ENCODE data around the gene TMEM62.

Gene TMEM62

GRCh38 chr15:43218908-43219706, 85.7 kb downstream of the TMEM62 start:
- Histone ChIP-seq H3K4ac (ENCODE audit: low read depth, low read length) (no peak overlapping the region), H3K4me2 (ENCODE audit: low read length) (no peak overlapping the region), H2BK5ac (ENCODE audit: low read length) (no peak overlapping the region), H2BK15ac (replicated peaks; ENCODE audit: low read depth) (no peak overlapping the region), H3K27me3 (ENCODE audit: insufficient read depth, low read length, poor library complexity) (no peaks in the 10 kb centered on the region), H2BK120ac (ENCODE audit: low read depth, low read length) (no peak overlapping the region), H3K9ac (ENCODE audit: low read length) (no peak overlapping the region), H3K27ac (ENCODE audit: low read depth, low read length) (no peak overlapping the region), H4K5ac (ENCODE audit: low read length) (no peak overlapping the region), H3K4me3 (ENCODE audit: low read length) (no peak overlapping the region), H3K79me1 (ENCODE audit: low read length) (no peaks in the 10 kb centered on the region), H3K36me3 (ENCODE audit: control insufficient read depth, insufficient read depth, low read length) (no peaks in the 10 kb centered on the region), H3K23ac (ENCODE audit: low read length) (no peak overlapping the region), H2AK5ac (ENCODE audit: low read length) (no peak overlapping the region), H3K4me1 (ENCODE audit: control insufficient read depth, low read depth, low read length) (peaks cover 2% of the 10 kb centered on the region), H4K8ac (ENCODE audit: low read depth, low read length) (no peak overlapping the region), H3K79me2 (ENCODE audit: control insufficient read depth, insufficient read depth, low read length) (no peaks in the 10 kb centered on the region), H3K56ac (ENCODE audit: low read length) (peak overlapping the region; percentile 18), H3K18ac (ENCODE audit: low read length) (no peak overlapping the region)
- no CpG with 5 or more reads among the region's 13 CpGs for WGBS (ENCODE audit: extremely low coverage, insufficient coverage, low lambda C conversion rate)
- DNase-seq, result peak; percentile 88

DNA sequence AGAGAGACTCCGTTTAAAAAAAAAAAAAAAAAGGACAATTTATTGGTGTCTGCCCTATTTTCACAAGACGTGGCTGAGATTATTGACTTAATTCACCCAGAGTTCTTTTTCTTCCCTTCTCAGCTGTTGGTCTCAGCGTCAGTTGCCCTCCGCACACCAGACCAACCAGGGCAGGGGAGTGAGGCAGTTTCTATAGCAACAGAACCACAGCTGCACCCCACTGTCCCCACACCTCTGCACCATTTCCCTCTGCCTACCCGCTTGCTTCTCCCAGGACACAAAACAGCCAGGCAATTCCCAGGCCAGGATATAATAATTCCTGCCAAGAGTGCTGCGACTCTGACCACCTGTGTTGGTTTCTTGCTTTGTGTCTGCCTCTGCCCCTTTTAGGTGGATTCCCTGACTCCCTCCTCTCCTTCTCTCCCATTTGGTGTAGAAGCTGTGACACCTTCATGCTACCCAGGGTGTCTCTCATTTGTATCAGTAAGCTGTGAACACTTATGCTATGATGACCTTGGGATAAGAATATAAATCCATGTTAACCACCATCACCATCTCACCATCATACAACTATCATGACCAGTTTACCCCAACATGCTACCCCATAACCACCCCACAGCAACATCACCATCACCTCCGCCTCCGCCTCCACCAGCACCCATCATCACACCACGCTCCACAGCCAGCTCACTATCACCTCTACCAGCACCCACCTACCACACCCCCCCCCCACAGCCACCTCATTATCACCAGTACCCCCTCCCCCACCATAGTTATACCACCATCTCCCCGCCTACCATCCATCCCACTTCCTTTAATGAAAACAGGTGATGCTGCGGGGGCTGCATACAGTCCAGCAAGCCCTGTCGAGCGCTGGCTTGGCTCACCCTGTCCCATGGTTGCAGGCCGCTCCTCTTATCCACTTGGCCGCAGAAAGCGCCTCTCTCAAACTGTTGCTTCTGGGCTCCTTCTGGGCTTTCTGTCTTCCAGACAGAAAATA, 86.8 kb downstream of the TMEM62 start:
- 100% methylated on average over 2 of the region's 16 CpGs for WGBS (ENCODE audit: extremely low coverage, insufficient coverage, low lambda C conversion rate)
- DNase-seq, result no peak

DNA sequence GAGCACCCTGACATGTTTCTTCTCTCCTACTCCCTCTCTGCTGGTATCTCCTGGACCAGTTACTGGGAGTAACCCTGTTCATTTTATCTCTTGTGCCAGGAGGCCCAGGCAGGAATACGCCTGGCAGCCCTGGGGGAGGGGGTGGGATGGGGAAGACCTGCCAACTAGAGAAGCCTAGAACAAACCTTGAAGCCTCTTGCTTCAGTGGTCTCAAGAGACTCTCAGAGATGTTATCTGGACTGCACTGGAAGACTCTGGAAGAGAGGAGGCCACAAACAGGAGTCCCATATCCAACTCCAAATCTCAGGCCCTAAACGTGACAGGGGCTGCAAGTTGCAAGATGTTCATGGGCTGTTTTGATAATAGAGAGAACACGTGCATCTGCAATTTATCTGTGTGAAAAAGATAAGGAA, 87.6 kb downstream of the TMEM62 start, which contains the start of gene EPB42:
Gene EPB42, minus strand, starts transcription at position 28 of the 413 bp plus-strand sequence. CDS start 193 bp downstream, outside the sequence.
- H3K56ac ChIP-seq (ENCODE audit: low read length), result no peak within 1 kb of the TSS
- H3K4me2 ChIP-seq (ENCODE audit: low read length), result no peak within 1 kb of the TSS
- H3K36me3 ChIP-seq (ENCODE audit: control insufficient read depth, insufficient read depth, low read length), result no peaks in the 10 kb centered on the region
- no peak within 1 kb of the TSS for H3K23ac ChIP-seq (ENCODE audit: low read length)
- H3K9ac ChIP-seq (ENCODE audit: low read length), result no peak within 1 kb of the TSS
- no peaks in the 10 kb centered on the region for H3K79me1 ChIP-seq (ENCODE audit: low read length)
- WGBS (ENCODE audit: extremely low coverage, insufficient coverage, low lambda C conversion rate), result 100% methylated on average over 1 of the region's 3 CpGs
- no peaks in the 10 kb centered on the region for H3K79me2 ChIP-seq (ENCODE audit: control insufficient read depth, insufficient read depth, low read length)
- no peak within 1 kb of the TSS for H4K8ac ChIP-seq (ENCODE audit: low read depth, low read length)
- no peak within 1 kb of the TSS for H3K27ac ChIP-seq (ENCODE audit: low read depth, low read length)
- H3K4ac ChIP-seq (ENCODE audit: low read depth, low read length), result no peak within 1 kb of the TSS
- H3K18ac ChIP-seq (ENCODE audit: low read length), result no peak within 1 kb of the TSS
- peaks cover 2% of the 10 kb centered on the region for H3K4me1 ChIP-seq (ENCODE audit: control insufficient read depth, low read depth, low read length)
- no peak within 1 kb of the TSS for H3K4me3 ChIP-seq (ENCODE audit: low read length)
- no peak within 1 kb of the TSS for H2BK5ac ChIP-seq (ENCODE audit: low read length)
- no peak within 1 kb of the TSS for H4K5ac ChIP-seq (ENCODE audit: low read length)
- H2BK15ac ChIP-seq (replicated peaks; ENCODE audit: low read depth), result no peak within 1 kb of the TSS
- H2AK5ac ChIP-seq (ENCODE audit: low read length), result no peak within 1 kb of the TSS
- no peaks in the 10 kb centered on the region for H3K27me3 ChIP-seq (ENCODE audit: insufficient read depth, low read length, poor library complexity)
- no peak within 1 kb of the TSS for H2BK120ac ChIP-seq (ENCODE audit: low read depth, low read length)
- no peak for DNase-seq

More for the DNA sequence above, 86.8 kb downstream of the TMEM62 start:
- Histone ChIP-seq H2BK15ac (replicated peaks; ENCODE audit: low read depth) (no peak overlapping the region), H3K4me1 (ENCODE audit: control insufficient read depth, low read depth, low read length) (peaks cover 2% of the 10 kb centered on the region), H3K36me3 (ENCODE audit: control insufficient read depth, insufficient read depth, low read length) (no peaks in the 10 kb centered on the region), H3K4me2 (ENCODE audit: low read length) (no peak overlapping the region), H2AK5ac (ENCODE audit: low read length) (no peak overlapping the region), H2BK5ac (ENCODE audit: low read length) (no peak overlapping the region), H3K4me3 (ENCODE audit: low read length) (no peak overlapping the region), H3K18ac (ENCODE audit: low read length) (no peak overlapping the region), H3K79me2 (ENCODE audit: control insufficient read depth, insufficient read depth, low read length) (no peaks in the 10 kb centered on the region), H3K27ac (ENCODE audit: low read depth, low read length) (no peak overlapping the region), H3K23ac (ENCODE audit: low read length) (no peak overlapping the region), H3K56ac (ENCODE audit: low read length) (no peak overlapping the region), H4K8ac (ENCODE audit: low read depth, low read length) (no peak overlapping the region), H4K5ac (ENCODE audit: low read length) (no peak overlapping the region), H3K4ac (ENCODE audit: low read depth, low read length) (no peak overlapping the region), H3K79me1 (ENCODE audit: low read length) (no peaks in the 10 kb centered on the region), H2BK120ac (ENCODE audit: low read depth, low read length) (no peak overlapping the region), H3K27me3 (ENCODE audit: insufficient read depth, low read length, poor library complexity) (no peaks in the 10 kb centered on the region), H3K9ac (ENCODE audit: low read length) (no peak overlapping the region)

- H2BK120ac ChIP-seq (ENCODE audit: low read depth, low read length), result no peak overlapping the region
- no peak overlapping the region for H3K27ac ChIP-seq (ENCODE audit: low read depth, low read length)
- H4K8ac ChIP-seq (ENCODE audit: low read depth, low read length), result no peak overlapping the region
- H3K9ac ChIP-seq (ENCODE audit: low read length), result no peak overlapping the region
- no peak overlapping the region for H2BK5ac ChIP-seq (ENCODE audit: low read length)
- no peak overlapping the region for H3K4me2 ChIP-seq (ENCODE audit: low read length)
- H3K4ac ChIP-seq (ENCODE audit: low read depth, low read length), result no peak overlapping the region
- WGBS (ENCODE audit: extremely low coverage, insufficient coverage, low lambda C conversion rate), result no CpG with 5 or more reads among the region's 1 CpG
- no peak overlapping the region for H3K56ac ChIP-seq (ENCODE audit: low read length)
- H3K79me1 ChIP-seq (ENCODE audit: low read length), result no peaks in the 10 kb centered on the region
- peaks cover 2% of the 10 kb centered on the region for H3K4me1 ChIP-seq (ENCODE audit: control insufficient read depth, low read depth, low read length)
- H2AK5ac ChIP-seq (ENCODE audit: low read length), result no peak overlapping the region
- no peak overlapping the region for H2BK15ac ChIP-seq (replicated peaks; ENCODE audit: low read depth)
- H4K5ac ChIP-seq (ENCODE audit: low read length), result no peak overlapping the region
- no peak overlapping the region for H3K18ac ChIP-seq (ENCODE audit: low read length)
- no peak for DNase-seq
- H3K36me3 ChIP-seq (ENCODE audit: control insufficient read depth, insufficient read depth, low read length), result no peaks in the 10 kb centered on the region
- H3K4me3 ChIP-seq (ENCODE audit: low read length), result no peak overlapping the region
- H3K79me2 ChIP-seq (ENCODE audit: control insufficient read depth, insufficient read depth, low read length), result no peaks in the 10 kb centered on the region
- no peaks in the 10 kb centered on the region for H3K27me3 ChIP-seq (ENCODE audit: insufficient read depth, low read length, poor library complexity)
- H3K23ac ChIP-seq (ENCODE audit: low read length), result no peak overlapping the region
Observed at GRCh38 chr15:43221422-43221821, 88.0 kb downstream of the TMEM62 start.

DNA sequence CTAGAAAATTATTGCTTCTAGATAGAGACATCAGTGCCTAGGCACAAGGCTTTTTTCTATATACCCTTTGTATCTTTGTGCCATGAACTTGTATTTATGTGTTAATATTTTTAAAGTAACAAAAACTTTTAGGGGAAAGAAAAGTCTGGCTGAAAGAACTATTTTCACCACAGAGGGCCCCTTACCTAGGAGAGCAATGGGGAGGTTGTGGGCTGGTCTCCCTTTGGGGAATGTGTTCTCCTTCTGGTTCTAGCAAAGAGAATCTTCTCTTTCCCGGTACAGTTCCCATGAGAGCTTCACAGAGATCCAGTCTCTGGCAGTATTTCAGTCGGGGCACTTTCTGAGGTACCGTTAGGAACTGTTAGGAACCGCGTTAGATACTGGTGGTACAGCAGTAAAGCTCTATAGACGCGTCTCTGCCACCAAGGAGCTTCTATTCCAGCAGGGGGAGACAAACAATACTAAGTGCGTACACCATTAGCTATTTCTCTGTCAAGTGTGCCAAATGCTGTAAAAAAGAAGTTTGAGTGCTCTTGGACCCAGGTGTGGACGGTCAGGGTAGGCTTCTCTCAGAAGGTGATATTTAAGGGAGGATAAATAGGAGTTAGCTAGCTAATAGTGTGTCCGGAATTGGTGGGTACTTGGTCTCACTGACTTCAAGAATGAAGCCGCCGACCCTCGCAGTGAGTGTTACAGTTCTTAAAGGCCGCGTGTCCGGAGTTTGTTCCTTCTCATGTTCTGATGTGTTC, 92.0 kb downstream of the TMEM62 start:
- Histone ChIP-seq H2BK120ac (ENCODE audit: low read depth, low read length) (no peak overlapping the region), H2BK15ac (replicated peaks; ENCODE audit: low read depth) (no peak overlapping the region), H2BK5ac (ENCODE audit: low read length) (no peak overlapping the region), H3K4me3 (ENCODE audit: low read length) (no peak overlapping the region), H3K79me2 (ENCODE audit: control insufficient read depth, insufficient read depth, low read length) (no peaks in the 10 kb centered on the region), H3K9ac (ENCODE audit: low read length) (no peak overlapping the region), H2AK5ac (ENCODE audit: low read length) (no peak overlapping the region), H3K27ac (ENCODE audit: low read depth, low read length) (no peak overlapping the region), H3K36me3 (ENCODE audit: control insufficient read depth, insufficient read depth, low read length) (no peaks in the 10 kb centered on the region), H3K23ac (ENCODE audit: low read length) (no peak overlapping the region), H3K27me3 (ENCODE audit: insufficient read depth, low read length, poor library complexity) (no peaks in the 10 kb centered on the region), H3K79me1 (ENCODE audit: low read length) (no peaks in the 10 kb centered on the region), H3K18ac (ENCODE audit: low read length) (no peak overlapping the region), H3K4me1 (ENCODE audit: control insufficient read depth, low read depth, low read length) (no peaks in the 10 kb centered on the region), H3K56ac (ENCODE audit: low read length) (no peak overlapping the region), H3K4me2 (ENCODE audit: low read length) (no peak overlapping the region), H3K4ac (ENCODE audit: low read depth, low read length) (no peak overlapping the region), H4K8ac (ENCODE audit: low read depth, low read length) (no peak overlapping the region), H4K5ac (ENCODE audit: low read length) (no peak overlapping the region)
- DNase-seq, result peak; percentile 74
- no CpG with 5 or more reads among the region's 16 CpGs for WGBS (ENCODE audit: extremely low coverage, insufficient coverage, low lambda C conversion rate)

Data from mesendoderm (in vitro differentiated cells).